GM15510 (cell line): ENCODE measurements around the gene ADAMTS9.

Source experiments
- POLR2A ChIP-seq: IDR thresholded peaks from 3 replicates; pipeline ENCODE4 v1.6.1; 2011; ENCODE audit warnings: borderline replicate concordance; ENCODE audit not compliant: insufficient read length; ENCODE audit errors: extremely low read depth

ADAMTS9 gene

DNA sequence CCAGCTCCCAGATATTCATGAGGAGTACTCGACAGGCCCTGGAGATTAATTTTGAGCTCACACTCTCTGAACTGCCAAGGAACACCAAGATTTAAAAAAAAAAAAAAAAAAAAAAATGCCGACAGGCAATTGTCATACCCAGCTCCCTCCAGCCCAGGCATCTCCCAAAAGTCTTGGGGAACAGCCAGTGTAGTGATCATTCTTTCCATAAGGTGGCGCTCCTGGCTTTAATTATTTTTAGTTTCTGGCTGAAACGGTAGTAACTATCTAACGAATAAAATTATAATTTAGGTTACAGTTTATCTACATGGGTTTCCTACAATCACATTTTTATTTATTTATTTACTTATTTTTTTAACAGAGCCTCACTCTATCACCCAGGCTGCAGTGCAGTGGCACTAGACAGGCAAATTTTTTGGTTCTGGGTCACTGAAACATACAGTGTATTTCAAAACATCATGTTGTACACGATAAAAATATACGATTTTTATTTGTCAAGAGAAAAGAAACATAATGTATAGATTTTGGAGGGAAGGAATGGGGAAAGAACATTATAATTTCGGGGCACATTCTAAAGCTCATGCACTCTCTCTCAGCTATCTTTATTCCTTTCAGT is 157.3 kb downstream of the ADAMTS9 start:
- no peak for TF ChIP-seq POLR2A

DNA sequence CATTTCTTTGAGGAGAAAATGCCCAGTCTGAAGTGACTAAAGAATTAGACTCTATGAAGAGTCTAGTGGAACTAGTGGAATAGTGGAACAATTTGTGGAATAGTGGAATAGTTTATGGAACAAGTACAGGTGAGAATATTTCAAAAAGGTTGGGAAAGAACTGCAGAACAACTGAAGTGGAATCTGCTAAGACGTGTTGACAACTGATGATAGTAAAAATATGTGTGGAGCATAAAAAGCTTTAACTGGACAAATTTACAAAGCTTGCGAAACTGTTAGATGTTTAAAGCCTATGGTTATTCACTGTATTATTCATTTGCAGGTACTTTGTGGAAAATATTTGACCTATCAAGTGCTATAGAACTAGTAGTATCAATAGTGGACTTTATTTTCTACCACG is 164.5 kb downstream of the ADAMTS9 start:
- TF ChIP-seq POLR2A = no peak

DNA sequence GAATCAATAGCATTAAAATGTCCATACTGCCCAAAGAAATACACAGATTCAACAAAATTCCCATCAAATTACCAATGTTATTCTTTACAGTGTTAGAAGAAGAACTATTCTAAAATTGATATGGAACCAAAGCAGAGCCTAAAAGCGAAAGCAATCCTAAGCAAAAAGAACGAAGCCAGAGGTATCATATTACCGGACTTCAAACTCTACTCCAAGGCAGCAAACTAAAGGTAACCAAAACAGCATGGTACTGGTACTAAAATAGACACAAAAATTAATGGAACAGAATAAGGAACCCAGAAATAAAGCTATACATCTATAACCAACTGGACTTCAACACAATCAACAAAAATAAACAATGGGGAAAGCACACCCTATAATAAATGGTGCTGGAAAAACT is 167.5 kb downstream of the ADAMTS9 start:
- no peak for TF ChIP-seq POLR2A

DNA sequence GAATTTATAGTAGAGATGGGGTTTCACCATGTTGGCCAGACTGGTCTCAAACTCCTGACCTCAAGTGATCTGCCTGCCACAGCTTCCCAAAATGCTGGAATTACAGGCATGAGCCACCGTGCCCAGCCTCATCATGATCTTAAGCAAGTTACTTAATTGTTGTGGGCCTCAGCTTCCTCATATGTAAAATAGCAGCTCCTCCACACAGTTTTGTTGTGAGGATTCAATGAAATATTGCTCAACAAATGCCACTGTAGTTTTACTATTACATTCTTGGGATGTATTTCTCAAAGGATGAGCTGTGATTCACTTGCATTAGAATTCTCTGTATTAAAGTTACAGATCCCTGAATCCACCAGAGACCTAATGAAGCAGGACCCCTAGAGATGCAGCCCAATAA is 168.8 kb downstream of the ADAMTS9 start:
- TF ChIP-seq POLR2A = no peak

DNA sequence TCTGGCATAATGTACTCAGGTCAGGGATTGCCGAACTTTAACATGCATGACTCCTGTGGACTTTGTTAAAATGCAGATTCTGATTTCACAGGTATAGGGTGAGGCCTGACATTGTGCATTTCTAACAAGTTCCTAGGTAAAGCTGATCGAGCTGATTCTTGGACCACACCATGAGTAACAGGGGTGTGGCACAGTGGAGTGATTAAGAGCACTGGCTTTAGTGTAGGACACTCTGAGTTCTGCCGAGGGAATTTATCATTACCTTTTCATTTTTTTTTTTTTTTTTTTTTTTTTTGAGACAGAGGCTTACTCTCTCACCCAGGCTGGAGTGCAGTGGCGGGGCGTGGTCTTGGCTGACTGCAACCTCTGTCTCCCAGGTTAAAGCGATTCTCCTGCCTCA is 169.3 kb downstream of the ADAMTS9 start:
- TF ChIP-seq POLR2A = no peak

DNA sequence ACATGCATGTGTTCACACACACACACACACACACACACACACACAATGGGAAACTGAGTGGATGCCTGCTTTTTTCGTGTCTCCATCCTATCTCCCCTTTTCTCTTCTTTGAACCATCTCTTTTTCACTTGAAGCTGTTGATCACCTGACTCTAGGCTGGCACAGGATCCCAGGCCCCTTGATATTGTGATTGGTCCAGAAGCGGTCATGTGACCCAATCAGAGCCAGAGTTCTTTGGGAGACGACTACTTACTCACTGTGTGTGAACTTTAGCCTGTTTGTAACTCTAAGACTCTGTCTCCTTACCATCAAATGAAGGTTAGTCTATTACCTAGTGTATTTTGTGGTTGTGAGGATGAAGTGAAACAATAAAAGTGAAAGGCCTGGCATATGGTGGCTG is 172.9 kb downstream of the ADAMTS9 start:
- no peak for TF ChIP-seq POLR2A

DNA sequence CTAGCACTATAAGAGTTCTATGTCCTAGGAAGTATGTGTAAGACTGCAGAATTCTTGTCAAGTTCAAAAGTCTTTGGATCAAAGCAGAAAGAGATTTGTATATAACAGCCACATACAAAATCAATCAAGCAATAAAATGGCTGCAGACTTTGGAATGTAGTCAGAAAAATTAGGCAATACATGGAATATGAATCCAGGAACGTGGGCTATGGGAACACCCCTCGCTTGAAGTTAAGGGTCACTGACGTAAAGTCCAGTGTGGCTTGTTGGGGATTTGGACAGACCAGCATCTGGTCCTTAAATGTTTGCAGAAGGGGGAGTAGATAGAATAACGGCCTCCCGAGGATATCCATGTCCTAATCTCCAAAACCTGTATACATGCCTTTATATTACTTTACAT is 178.6 kb downstream of the ADAMTS9 start:
- no peak for TF ChIP-seq POLR2A

DNA sequence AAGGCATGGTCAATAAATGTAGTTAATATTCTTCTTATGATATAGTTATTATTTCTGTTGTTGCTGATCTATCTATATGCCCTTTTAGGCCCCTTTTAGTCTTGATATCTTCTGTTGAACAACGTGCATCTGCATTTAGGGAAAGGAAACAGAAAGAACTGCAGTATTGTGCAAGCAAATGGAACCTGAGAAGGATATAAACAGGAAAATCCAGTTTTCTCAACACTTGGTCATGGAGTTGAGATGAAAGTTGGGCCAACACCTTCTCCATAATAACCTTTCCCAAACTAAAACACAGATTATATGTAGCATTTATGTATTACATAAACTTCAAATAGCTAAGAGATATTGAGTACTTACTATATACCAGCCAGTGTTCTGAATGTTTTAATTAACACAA is 179.7 kb downstream of the ADAMTS9 start:
- TF ChIP-seq POLR2A = no peak

DNA sequence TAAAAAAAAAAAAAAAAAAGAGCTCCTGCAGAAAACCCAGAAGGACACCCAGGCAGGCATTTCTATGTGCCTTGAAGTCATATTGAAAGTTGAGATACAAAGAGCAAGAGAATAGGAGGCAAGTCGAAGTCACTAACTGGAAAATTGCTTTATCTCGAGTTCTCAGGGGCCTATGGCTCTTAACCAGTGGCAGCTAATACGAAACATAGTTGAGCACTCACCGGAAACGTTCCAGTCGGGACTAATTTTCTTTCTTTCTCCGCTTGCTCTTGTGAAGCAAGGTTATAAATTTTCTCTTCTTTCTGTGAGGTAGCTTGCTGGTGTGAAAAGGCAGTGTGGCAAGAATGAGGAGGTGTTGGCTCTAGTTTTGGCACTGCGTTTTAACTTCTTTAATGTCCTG is 181.5 kb downstream of the ADAMTS9 start:
- no peak for TF ChIP-seq POLR2A

DNA sequence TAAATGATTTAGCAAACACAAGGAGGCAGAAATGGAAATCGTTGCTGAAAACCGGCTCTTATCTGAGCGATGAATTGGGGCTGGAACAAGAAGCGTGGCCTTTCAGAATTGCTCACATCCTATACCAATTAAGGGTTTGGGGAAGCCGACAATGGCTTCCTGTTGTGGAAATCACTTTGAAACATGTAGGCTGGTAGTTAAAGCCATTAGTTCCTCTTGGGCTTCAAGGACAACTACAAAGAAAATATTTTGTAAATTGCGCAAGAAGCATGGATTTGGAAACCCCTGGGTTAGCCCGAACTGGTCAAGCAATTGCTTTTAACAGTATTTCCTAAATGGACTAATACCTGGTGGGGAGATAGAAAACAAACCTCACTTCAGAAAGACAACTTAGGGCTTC is 182.4 kb downstream of the ADAMTS9 start:
- no peak for TF ChIP-seq POLR2A

DNA sequence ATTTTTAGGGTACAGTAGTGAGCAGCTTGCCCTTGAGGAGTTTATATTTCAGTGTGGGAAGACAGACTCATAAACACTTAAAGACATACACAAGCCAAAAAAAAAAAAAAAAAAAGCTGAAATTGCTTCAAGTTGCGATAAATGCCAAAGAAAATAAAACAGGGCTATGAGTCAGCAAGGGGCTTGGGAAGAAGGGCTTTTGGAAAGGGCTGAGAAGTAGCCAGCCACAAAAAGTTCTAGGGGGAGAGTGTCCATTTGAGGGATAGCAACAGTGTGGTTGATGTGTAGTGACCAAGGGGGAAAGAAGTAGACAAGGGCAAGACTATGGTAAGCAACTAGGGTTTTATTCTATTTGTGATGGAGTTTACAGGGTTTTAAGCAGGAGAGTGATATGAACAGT is 185.5 kb downstream of the ADAMTS9 start:
- no peak for TF ChIP-seq POLR2A

DNA sequence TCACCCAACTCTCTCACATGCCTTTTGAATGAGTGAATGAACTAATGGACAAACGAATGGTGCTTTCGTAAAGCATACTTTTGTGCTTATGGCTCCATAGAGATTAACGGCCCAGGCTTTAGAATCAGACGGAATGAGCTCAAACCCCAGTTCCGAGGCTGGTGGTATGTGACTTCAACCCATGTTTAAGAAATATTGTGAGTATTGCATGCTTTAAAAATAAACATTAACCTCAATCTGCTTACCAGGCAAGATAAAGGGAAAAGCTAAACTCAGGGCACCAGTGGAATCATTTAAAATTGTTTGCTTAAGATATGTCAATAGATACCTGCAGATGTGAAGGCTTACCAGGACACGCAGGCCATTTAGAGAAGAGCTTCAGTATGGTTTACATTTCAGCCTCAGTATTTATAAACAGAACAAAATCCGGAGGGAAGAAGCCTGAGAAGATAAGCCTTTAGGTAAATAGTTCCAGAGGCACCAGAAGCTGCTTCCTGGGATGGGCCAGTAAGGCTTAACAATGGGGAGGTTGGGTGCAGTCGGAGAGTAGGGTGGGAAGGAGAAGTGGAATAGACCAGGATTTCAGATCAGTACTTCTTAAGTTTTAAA is 186.4 kb downstream of the ADAMTS9 start:
- TF ChIP-seq POLR2A = no peak

DNA sequence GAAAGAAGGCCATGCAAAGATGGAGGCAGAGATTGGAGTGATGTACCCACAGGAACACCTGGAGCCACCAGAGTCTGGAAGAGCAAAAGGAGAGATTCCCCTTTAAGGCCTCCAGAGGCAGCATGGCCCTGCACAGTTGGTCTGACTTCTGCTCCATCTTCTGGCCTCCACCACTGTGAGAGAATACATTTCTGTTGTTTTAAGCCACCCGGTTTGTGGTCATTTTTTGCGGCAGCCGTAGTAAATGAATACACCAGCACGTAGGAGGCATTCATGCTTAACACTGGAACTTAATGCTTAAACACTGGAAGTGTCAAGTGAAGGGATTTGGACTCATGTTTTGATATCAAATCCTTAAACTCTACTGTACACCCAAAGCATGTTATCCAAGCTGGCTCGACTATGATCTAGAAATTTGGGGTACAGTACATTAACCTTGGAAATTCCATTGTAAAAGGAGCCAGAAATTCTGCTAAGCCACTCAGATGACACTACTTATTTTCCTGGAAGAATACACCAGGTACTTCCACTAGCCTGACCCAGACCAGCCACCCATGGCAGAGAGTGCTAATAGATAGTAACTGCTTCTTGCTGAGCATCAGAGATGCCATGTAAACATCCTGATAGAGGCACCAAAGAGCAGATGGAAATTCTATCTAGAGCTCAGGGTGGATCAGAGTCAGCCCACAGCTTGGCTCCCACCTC is 190.9 kb downstream of the ADAMTS9 start:
- no peak for TF ChIP-seq POLR2A

DNA sequence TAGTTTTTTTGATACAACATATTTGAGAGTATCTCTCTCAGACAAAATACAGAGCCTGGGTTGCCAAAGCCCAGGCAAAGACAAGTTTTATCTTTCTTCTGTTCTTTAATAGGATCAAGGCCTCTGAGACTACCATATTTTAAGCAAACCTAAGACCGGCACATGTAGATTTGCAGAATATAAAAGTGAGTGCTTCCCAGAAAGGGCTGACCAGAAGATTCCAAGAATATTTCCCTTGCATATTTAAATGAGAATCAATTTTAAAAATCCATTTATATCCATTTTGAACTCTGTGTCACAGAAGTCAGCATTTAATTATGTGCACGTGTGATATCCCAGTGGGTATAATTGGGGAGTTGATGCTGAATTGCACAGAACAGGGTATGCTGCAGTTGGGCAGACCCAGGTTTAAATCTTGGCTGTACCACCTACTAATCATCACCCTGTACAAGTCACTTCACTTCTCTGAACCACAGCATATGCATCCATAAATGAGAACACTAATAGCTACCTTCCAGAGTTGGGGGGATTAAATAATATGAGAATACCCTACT is 191.9 kb downstream of the ADAMTS9 start:
- no peak for TF ChIP-seq POLR2A

DNA sequence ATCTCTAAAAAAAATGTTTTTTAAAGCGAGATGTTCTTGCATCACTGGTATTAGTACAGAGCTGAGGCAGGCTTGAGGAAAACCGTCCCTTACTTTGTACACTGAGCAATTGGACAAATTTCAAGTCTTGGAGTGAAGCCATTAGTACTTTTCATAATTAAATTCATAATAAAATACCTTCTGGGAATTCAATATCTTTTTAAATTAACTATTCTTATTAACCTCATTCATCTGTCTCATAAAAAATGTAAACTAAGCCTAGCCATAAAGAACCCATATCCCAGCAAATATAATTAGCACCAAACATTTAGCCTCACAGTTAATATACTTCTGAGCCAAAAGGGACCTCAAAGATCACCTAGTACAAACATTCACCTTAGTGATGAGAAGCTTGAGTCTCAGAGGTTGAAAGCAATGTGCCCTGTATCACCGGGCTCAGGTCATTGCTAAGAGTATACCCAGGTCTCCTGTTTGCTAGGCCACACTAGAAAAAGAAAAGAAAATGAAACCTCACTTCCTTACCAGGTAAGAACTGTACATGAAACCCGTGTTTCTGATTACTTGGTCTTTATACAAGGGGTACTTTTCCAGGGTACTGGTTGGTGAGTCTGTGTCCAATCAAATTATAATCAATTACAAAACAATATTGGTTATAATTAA is 192.5 kb downstream of the ADAMTS9 start:
- no peak for TF ChIP-seq POLR2A
